HEK293T (cell line): Measurements from ENCODE around the gene SAMHD1.

Source experiments
- BHLHE40 ChIP-seq: fragments of 450-650 bp; IDR thresholded peaks from 2 replicates; pipeline ENCODE4 v1.6.1; 2016; ENCODE audit warnings: mild to moderate bottlenecking, moderate library complexity, borderline replicate concordance
- CTBP1 ChIP-seq: fragments of 450-650 bp; IDR thresholded peaks from 2 replicates; pipeline ENCODE4 v1.6.1; 2016; ENCODE audit warnings: borderline replicate concordance
- ELF4 ChIP-seq: fragments of 450-650 bp; IDR thresholded peaks from 2 replicates; pipeline ENCODE4 v1.6.1; 2017; ENCODE audit warnings: antibody characterized with exemption
- FOXK2 ChIP-seq: fragments of 450-650 bp; IDR thresholded peaks from 2 replicates; pipeline ENCODE4 v1.6.1; 2016; ENCODE audit warnings: mild to moderate bottlenecking
- FOXM1 ChIP-seq: fragments of 450-650 bp; IDR thresholded peaks from 2 replicates; pipeline ENCODE4 v1.6.1; 2017; ENCODE audit warnings: mild to moderate bottlenecking, borderline replicate concordance
- HDGF ChIP-seq: fragments of 450-650 bp; IDR thresholded peaks from 2 replicates; pipeline ENCODE4 v1.6.1; 2017; ENCODE audit warnings: antibody characterized with exemption, borderline replicate concordance
- LEF1 ChIP-seq: fragments of 450-650 bp; IDR thresholded peaks from 2 replicates; pipeline ENCODE4 v1.6.1; 2017; ENCODE audit warnings: mild to moderate bottlenecking, borderline replicate concordance
- PKNOX1 ChIP-seq: fragments of 450-650 bp; IDR thresholded peaks from 2 replicates; pipeline ENCODE4 v1.6.1; 2016
- SP1 ChIP-seq: fragments of 450-650 bp; IDR thresholded peaks from 2 replicates; pipeline ENCODE4 v1.6.1; 2017
- SUZ12 ChIP-seq: fragments of 450-650 bp; IDR thresholded peaks from 2 replicates; pipeline ENCODE4 v1.6.1; 2016; ENCODE audit warnings: mild to moderate bottlenecking
- TARDBP ChIP-seq: fragments of 450-650 bp; IDR thresholded peaks from 2 replicates; pipeline ENCODE4 v1.6.1; 2016

DNA sequence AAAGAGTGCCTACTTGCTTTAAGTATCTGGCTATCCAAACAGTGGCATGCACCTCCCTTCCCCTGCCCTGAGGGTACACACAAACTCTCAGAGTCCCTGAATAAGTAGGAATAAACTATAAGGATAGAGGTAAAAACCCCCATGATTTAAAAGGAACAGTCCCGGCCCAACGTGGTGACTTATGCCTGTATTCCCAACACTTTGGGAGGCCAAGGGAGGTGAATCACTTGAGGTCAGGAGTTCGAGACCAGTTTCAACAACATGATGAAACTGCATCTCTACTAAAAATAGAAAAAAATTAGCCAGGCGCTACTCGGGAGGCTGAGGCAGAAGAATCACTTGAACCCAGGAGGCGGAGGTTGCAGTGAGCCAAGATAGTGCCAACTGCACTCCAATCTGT lies 22.2 kb downstream of the SAMHD1 start:
- no peak for TF ChIP-seq BHLHE40
- no peak for TF ChIP-seq SP1
- no peak for TF ChIP-seq TARDBP
- no peak for TF ChIP-seq FOXK2
- no peak for TF ChIP-seq CTBP1
- TF ChIP-seq ELF4: no peak
- TF ChIP-seq FOXM1: no peak
- no peak for TF ChIP-seq SUZ12
- TF ChIP-seq LEF1: no peak
- no peak for TF ChIP-seq PKNOX1
- no peak for TF ChIP-seq HDGF
